GM18519 (cell line): ENCODE results near the gene EPSTI1.
"Not testable (repeated sequence)": the region's sequence is repeated elsewhere in the genome, so short reads cannot be mapped to it uniquely, and the experiment has no call there.

ENCODE experiments used
- ATAC-seq: cut with Tn5 transposase; IDR thresholded peaks from one replicate; pipeline ENCODE4 v1.9.1; 2021; ENCODE audit warnings: mild to moderate bottlenecking, moderate library complexity; ENCODE audit not compliant: unreplicated experiment, low FRiP score

The EPSTI1 gene

GRCh38 chr13:42991898-42992763 lies at the start of gene EPSTI1:
Gene EPSTI1 (minus strand): TSS chr13:42992241. CDS start chr13:42992165, 76 bp downstream.
- peak; percentile 36 for ATAC-seq

GRCh38 chr13:43041369-43041921 lies 49.4 kb upstream of the EPSTI1 start:
- ATAC-seq = no peak

- ATAC-seq = not testable (repeated sequence)
These were observed 48.7 kb upstream of the EPSTI1 start for GRCh38 chr13:43040581-43041368.

GRCh38 chr13:43039966-43040365 lies 47.9 kb upstream of the EPSTI1 start:
- ATAC-seq = no peak

GRCh38 chr13:43036351-43037250 lies 44.6 kb upstream of the EPSTI1 start:
- ATAC-seq = no peak

GRCh38 chr13:43033038-43033437 lies 41.0 kb upstream of the EPSTI1 start:
- no peak for ATAC-seq

- no peak for ATAC-seq
These were observed 39.8 kb upstream of the EPSTI1 start for GRCh38 chr13:43031881-43032280.

GRCh38 chr13:43030548-43030947 lies 38.5 kb upstream of the EPSTI1 start:
- no peak for ATAC-seq

GRCh38 chr13:43026262-43026661 lies 34.2 kb upstream of the EPSTI1 start:
- no peak for ATAC-seq

GRCh38 chr13:43023289-43023963 lies 31.4 kb upstream of the EPSTI1 start, which contains the start of gene DNAJC15:
Gene DNAJC15 (plus strand): TSS chr13:43023586. CDS start chr13:43023627, 41 bp downstream.
- ATAC-seq = peak; percentile 58

GRCh38 chr13:43022934-43023288 lies 30.9 kb upstream of the EPSTI1 start:
- ATAC-seq = no peak

GRCh38 chr13:43021926-43022670 lies 30.1 kb upstream of the EPSTI1 start:
- ATAC-seq = no peak

GRCh38 chr13:43020794-43021193 lies 28.8 kb upstream of the EPSTI1 start:
- no peak for ATAC-seq

GRCh38 chr13:43019811-43020210 lies 27.8 kb upstream of the EPSTI1 start:
- ATAC-seq = no peak

- ATAC-seq = no peak
These were observed 24.2 kb upstream of the EPSTI1 start for GRCh38 chr13:43016226-43016625.

GRCh38 chr13:43014162-43014561 lies 22.1 kb upstream of the EPSTI1 start:
- no peak for ATAC-seq

GRCh38 chr13:43009506-43009905 lies 17.5 kb upstream of the EPSTI1 start:
- no peak for ATAC-seq

GRCh38 chr13:43008596-43008995 lies 16.6 kb upstream of the EPSTI1 start:
- no peak for ATAC-seq
